Endothelial cell (in vitro differentiated cells): ENCODE results near the gene ZNF214. TPM values are rescaled to one million over a fixed set of nuclear protein-coding genes. Genes with fewer than 3 reads are reported as not detected.
A peak's percentile ranks its signal among the peaks of the same experiment; 100 is the strongest.

Experiments used
- DNase-seq: peaks from one replicate; pipeline ENCODE4 v3.0.0; 2021; ENCODE audit warnings: low spot score
- H3K27ac Mint-ChIP-seq: one replicate; pipeline ENCODE4 v1.8.0; 2021; ENCODE audit warnings: mixed read lengths, inconsistent platforms; ENCODE audit not compliant: unreplicated experiment
- H3K27me3 Mint-ChIP-seq: one replicate; pipeline ENCODE4 v1.8.0; 2021; ENCODE audit warnings: mild to moderate bottlenecking, moderate library complexity, mixed read lengths, inconsistent platforms; ENCODE audit not compliant: unreplicated experiment
- H3K36me3 Mint-ChIP-seq: one replicate; pipeline ENCODE4 v1.8.0; 2021; ENCODE audit warnings: mild to moderate bottlenecking, low read depth, mixed read lengths, inconsistent platforms; ENCODE audit not compliant: unreplicated experiment
- H3K4me1 Mint-ChIP-seq: one replicate; pipeline ENCODE4 v1.8.0; 2021; ENCODE audit warnings: mild to moderate bottlenecking, mixed read lengths, inconsistent platforms; ENCODE audit not compliant: unreplicated experiment
- H3K4me3 Mint-ChIP-seq: one replicate; pipeline ENCODE4 v1.8.0; 2021; ENCODE audit warnings: mild to moderate bottlenecking, mixed read lengths, inconsistent platforms; ENCODE audit not compliant: unreplicated experiment
- H3K9me3 Mint-ChIP-seq: one replicate; pipeline ENCODE4 v1.8.0; 2021; ENCODE audit warnings: mixed read lengths, inconsistent platforms; ENCODE audit not compliant: unreplicated experiment
- CTCF ChIP-seq: fragments of 200-600 bp; sonication (generic); IDR thresholded peaks from one replicate; pipeline ENCODE4 v1.5.0; 2021; ENCODE audit warnings: antibody characterized with exemption; ENCODE audit not compliant: unreplicated experiment
- total RNA-seq: library from RNA; stranded (reverse); fragmentation: NEBNext Ultra II Directional; extraction: Animal tissue kit (Norgen Biotek cat#: 25700); gene quantifications from one replicate; pipeline ENCODE4 v1.2.1, GENCODE V29; 2021; ENCODE audit not compliant: unreplicated experiment

Gene ZNF214
- total RNA-seq, 1 donor from 2014 or later, result 2.4 TPM

- no peaks in the 10 kb centered on the region for H3K4me1 Mint-ChIP-seq
- H3K27ac Mint-ChIP-seq, result no peak overlapping the region
- no peak for TF ChIP-seq CTCF
- no peak for DNase-seq
- H3K27me3 Mint-ChIP-seq, result no peaks in the 10 kb centered on the region
- H3K4me3 Mint-ChIP-seq, result no peak overlapping the region
- no peaks in the 10 kb centered on the region for H3K36me3 Mint-ChIP-seq
- H3K9me3 Mint-ChIP-seq, result no peaks in the 10 kb centered on the region
These were observed 10.7 kb upstream of the ZNF214 start for GRCh38 chr11:7030836-7031235.

GRCh38 chr11:7028141-7028540 is 8.0 kb upstream of the ZNF214 start:
- no peak overlapping the region for H3K4me3 Mint-ChIP-seq
- no peak for TF ChIP-seq CTCF
- no peaks in the 10 kb centered on the region for H3K4me1 Mint-ChIP-seq
- H3K9me3 Mint-ChIP-seq, result no peaks in the 10 kb centered on the region
- H3K27me3 Mint-ChIP-seq, result no peaks in the 10 kb centered on the region
- no peak for DNase-seq
- no peaks in the 10 kb centered on the region for H3K36me3 Mint-ChIP-seq
- H3K27ac Mint-ChIP-seq, result no peak overlapping the region

DNA sequence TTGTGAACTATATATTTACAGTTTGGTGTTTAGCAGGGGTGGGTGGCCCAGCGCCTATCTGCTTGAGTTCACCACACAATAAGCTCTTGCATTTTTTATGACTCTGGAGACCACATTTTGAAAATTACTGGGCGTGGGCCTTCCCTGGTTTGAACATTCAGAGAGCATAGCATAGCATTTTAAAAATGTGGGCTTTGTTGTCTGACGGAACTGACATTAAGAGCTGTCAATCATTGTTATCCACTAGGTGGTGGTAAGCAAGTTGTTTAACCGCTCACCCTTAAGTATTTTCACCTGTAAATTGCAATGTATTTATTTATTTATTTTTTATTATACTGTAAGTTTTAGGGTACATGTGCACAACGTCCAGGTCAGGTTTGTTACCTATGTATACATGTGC is 1.2 kb upstream of the ZNF214 start:
- Mint-ChIP-seq H3K4me1 (peaks cover 6% of the 10 kb centered on the region), H3K9me3 (no peaks in the 10 kb centered on the region), H3K27me3 (peaks cover 5% of the 10 kb centered on the region), H3K4me3 (no peak overlapping the region), H3K36me3 (no peaks in the 10 kb centered on the region), H3K27ac (no peak overlapping the region)
- TF ChIP-seq CTCF, result no peak
- no peak for DNase-seq

- peak; percentile 51 for DNase-seq
- H3K4me1 Mint-ChIP-seq, result peaks cover 6% of the 10 kb centered on the region
- TF ChIP-seq CTCF, result no peak
- H3K4me3 Mint-ChIP-seq, result peak overlapping the region; percentile 98
- peak overlapping the region; percentile 100 for H3K27ac Mint-ChIP-seq
- peaks cover 5% of the 10 kb centered on the region for H3K27me3 Mint-ChIP-seq
- no peaks in the 10 kb centered on the region for H3K9me3 Mint-ChIP-seq
- H3K36me3 Mint-ChIP-seq, result no peaks in the 10 kb centered on the region
These were observed 505 bp downstream of the ZNF214 start for GRCh38 chr11:7019500-7020182.

DNA sequence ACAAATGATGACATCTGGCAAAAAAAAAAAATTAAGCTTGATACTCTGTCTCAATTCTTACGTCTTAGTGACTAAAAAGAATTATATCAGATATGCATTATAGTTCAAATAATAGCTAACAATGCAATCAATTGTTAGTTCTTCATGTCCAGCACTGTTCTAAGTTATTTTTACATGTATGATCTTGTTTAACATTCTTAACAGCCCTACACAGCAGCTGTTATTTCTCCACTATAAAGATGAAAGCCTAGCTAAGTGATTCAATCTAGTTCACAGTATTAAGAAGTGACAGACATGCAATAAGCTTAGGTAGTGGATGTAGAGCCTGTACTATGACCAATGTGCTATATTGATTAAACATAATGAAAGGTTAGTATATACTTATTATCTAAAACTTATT is 4.1 kb downstream of the ZNF214 start:
- no peak overlapping the region for H3K4me3 Mint-ChIP-seq
- peaks cover 5% of the 10 kb centered on the region for H3K27me3 Mint-ChIP-seq
- H3K36me3 Mint-ChIP-seq, result no peaks in the 10 kb centered on the region
- no peak for TF ChIP-seq CTCF
- DNase-seq, result no peak
- H3K4me1 Mint-ChIP-seq, result peaks cover 11% of the 10 kb centered on the region
- H3K9me3 Mint-ChIP-seq, result no peaks in the 10 kb centered on the region
- H3K27ac Mint-ChIP-seq, result no peak overlapping the region
